Neuron (in vitro differentiated cells): ENCODE results near the gene KCTD13.
A peak's percentile ranks its signal among the peaks of the same experiment; 100 is the strongest.
"Not testable (repeated sequence)": the region's sequence is repeated elsewhere in the genome, so short reads cannot be mapped to it uniquely, and the experiment has no call there.

ENCODE experiments used
- H2AFZ ChIP-seq: one replicate; pipeline ENCODE4 v1.6.1; 2013; ENCODE audit warnings: low read depth, mild to moderate bottlenecking, inconsistent platforms, low read length, moderate library complexity
- H3K27me3 ChIP-seq: one replicate; pipeline ENCODE4 v1.6.1; 2013; ENCODE audit warnings: low read length; ENCODE audit not compliant: insufficient read depth
- H3K36me3 ChIP-seq: one replicate; pipeline ENCODE4 v1.6.1; 2013; ENCODE audit warnings: low read length; ENCODE audit not compliant: insufficient read depth
- H3K4me1 ChIP-seq: one replicate; pipeline ENCODE4 v1.6.1; 2013; ENCODE audit warnings: low read length; ENCODE audit not compliant: insufficient read depth
- H3K4me3 ChIP-seq: 2 replicates; pipeline ENCODE4 v1.5.1; 2013; ENCODE audit warnings: mild to moderate bottlenecking, low read length, moderate library complexity
- H3K9me3 ChIP-seq: one replicate; pipeline ENCODE4 v1.6.1; 2013; ENCODE audit warnings: low read length

KCTD13 gene

DNA sequence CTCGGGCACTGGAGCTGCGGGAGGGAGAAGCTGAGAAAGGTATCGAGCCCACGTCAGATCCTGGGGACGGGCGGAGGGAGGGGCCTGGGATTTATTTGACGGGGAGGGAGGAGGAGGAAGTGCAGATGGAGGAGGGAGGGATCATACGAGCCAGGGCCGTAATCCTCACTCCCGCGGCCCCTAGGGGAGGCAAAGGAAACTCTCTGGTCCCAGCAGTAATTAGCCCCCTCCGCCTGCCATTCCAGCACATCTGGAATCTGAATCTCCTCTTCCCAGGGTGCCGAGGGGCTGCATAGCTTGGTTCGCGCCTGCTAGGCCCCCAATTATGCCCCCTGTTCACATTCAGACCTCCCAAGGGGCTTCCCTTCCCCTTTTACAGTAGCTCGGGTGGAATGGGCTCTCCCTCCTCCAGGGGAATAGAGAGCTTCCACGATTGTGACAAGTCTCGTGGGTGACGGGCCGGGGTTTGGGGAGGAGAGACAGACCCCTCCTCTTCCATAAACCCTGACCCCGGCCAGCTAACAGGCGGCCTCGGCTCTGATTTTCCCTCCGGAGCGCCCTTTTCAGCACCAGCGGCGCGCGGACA, 26.4 kb downstream of the KCTD13 start, which contains the start of gene SEZ6L2:
SEZ6L2 (minus strand) TSS at position 35 of the 586 bp plus-strand sequence. CDS start 531 bp downstream, outside the sequence.
- Histone ChIP-seq H3K4me1 (peaks cover 28% of the 10 kb centered on the region), H3K4me3 (peak within 1 kb of the TSS; percentile 66), H3K36me3 (no peaks in the 10 kb centered on the region), H3K9me3 (no peaks in the 10 kb centered on the region), H3K27me3 (peaks cover 2% of the 10 kb centered on the region), H2AFZ (peak within 1 kb of the TSS; percentile 57)

DNA sequence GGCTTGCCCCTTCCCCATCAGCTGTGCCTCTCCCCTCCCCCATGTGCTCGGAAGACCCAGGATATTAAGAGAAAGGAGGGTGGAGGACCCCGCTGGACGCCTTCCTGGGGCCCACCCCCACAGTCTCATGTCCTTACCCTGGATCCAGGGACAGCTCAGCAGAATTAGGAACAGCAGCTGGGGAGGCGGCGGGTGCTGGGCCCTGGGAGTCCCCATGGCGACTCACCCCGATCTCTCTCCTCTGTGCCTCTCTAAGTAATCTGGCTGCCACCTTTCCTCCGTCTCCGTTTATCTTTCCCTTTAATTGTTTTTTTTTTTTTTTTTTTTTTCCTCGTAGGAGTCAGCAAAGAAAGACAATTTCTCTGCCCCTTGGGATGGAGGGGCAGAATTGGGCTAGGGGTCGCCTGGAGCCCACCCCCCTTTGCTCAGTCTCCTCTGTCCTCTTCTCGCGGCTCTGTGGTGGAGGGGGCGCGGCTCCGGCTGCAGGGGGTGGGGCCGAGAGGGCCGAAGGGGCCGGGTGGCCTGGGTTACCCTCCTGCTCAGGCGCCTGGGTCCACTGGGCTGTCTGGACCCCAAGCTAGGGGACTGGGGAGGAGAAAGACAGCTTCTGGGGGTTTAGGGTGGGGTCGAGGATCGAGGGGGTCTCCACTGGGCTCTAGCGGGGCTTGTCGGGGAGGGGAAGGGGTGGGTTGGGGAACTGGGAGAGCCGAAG, 27.1 kb downstream of the KCTD13 start:
- peak overlapping the region; percentile 66 for H3K4me3 ChIP-seq

DNA sequence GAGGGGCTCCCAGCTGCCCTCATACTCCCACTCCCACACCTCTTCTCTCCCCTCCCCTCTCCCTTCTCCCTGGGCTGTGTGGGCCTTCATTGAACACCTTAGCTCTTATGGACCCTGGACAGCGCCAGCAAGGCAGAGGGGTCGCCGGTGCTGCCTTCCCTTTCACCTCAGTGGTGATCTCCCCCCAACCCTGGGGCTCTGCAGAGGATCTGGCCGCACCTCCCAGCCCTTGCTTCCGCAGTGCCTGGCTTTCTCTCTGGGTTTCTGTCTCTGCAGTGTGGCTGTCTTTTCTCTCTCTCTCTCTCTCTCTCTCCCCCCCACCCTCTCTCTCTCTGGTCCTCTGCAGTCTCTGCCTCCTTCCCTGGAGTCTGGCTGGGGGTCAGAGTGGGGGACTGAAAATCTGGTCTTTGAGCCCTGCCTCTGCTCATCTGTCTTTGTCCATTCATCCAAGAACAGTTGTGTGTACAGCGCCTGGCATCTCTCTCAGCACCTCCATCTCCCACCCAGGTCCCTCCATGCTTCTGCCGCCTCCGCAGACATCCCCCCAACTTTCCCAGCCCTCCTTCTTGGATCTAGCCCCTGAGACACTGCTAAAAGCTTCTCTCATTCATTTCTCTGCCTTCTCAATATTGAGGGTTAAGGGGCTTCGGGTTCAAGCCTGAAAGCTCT, 27.8 kb downstream of the KCTD13 start:
- no peaks in the 10 kb centered on the region for H3K36me3 ChIP-seq
- H2AFZ ChIP-seq: peak overlapping the region; percentile 57
- no peaks in the 10 kb centered on the region for H3K9me3 ChIP-seq
- H3K4me3 ChIP-seq: peak overlapping the region; percentile 66
- H3K4me1 ChIP-seq: peaks cover 28% of the 10 kb centered on the region
- H3K27me3 ChIP-seq: peaks cover 2% of the 10 kb centered on the region

More for the DNA sequence above, 27.1 kb downstream of the KCTD13 start:
- H3K4me1 ChIP-seq: peaks cover 28% of the 10 kb centered on the region
- no peaks in the 10 kb centered on the region for H3K9me3 ChIP-seq
- no peaks in the 10 kb centered on the region for H3K36me3 ChIP-seq
- H3K27me3 ChIP-seq: peaks cover 2% of the 10 kb centered on the region
- H2AFZ ChIP-seq: peak overlapping the region; percentile 57

DNA sequence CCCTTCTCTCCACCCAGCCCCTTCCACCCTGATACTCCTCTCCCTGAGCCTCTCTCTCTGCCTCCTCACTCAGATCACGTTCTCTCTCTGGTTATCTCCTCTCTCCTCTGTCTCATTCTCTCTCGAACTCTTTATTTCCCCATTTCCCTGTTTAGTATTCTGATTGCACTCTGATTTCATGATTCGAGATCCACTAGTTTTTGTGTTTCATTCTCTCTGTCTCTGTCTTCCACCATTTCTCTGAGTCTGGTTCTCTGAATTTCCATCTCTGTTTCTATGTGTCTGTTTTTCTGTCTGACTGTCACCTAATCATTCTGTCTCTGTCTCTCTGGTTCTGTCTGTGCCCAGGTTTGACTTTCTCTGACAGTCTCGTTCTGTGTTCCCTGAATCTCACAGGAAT, 28.7 kb downstream of the KCTD13 start:
- no peak overlapping the region for H2AFZ ChIP-seq
- H3K36me3 ChIP-seq: no peaks in the 10 kb centered on the region
- H3K27me3 ChIP-seq: peaks cover 2% of the 10 kb centered on the region
- H3K9me3 ChIP-seq: no peaks in the 10 kb centered on the region
- peaks cover 29% of the 10 kb centered on the region for H3K4me1 ChIP-seq
- no peak overlapping the region for H3K4me3 ChIP-seq

DNA sequence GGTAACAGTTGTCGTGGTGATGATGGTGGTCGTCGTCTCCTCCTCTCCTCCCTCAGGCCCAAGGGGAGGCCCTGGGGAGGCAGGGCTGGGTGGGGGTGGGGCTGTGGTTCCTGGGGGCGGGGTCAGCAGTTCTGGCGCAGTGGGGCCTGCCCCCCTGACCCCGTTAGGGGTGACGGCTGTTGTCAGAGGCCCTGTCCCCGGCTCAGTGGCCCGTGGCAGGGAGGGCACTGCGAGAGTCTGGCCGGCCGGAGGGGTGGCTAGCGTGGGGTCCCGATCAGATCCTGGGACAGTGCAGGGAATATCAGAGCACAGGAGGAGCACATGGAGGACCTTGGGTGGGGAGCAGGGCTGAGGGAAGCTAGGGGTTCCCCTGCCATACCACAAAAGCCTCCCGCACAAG, 29.2 kb downstream of the KCTD13 start:
- Histone ChIP-seq H3K36me3 (no peaks in the 10 kb centered on the region), H2AFZ (no peak overlapping the region), H3K4me1 (peaks cover 34% of the 10 kb centered on the region), H3K4me3 (no peak overlapping the region), H3K27me3 (peaks cover 2% of the 10 kb centered on the region), H3K9me3 (no peaks in the 10 kb centered on the region)

DNA sequence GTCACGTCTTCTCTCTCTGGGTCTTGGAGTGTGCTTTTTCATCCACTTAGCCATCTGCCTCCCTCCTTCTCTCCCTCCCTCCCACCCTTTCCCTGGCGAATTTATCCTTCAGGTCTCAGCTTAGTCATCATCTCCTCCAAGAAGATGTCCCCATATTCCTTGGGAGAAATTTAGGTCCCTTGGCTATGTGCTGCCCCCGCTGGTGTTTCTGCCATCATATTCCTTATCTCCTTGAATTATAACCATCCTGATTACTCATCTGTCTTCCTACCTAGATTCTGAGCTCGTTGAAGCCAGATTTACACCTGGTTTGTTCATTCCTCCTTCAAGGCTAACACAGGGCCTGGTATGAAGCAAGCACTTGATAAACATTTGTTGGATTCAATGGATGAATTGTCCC, 31.7 kb downstream of the KCTD13 start:
- no peak overlapping the region for H2AFZ ChIP-seq
- no peak overlapping the region for H3K4me3 ChIP-seq
- no peaks in the 10 kb centered on the region for H3K9me3 ChIP-seq
- H3K36me3 ChIP-seq: no peaks in the 10 kb centered on the region
- H3K4me1 ChIP-seq: peaks cover 29% of the 10 kb centered on the region
- no peaks in the 10 kb centered on the region for H3K27me3 ChIP-seq

DNA sequence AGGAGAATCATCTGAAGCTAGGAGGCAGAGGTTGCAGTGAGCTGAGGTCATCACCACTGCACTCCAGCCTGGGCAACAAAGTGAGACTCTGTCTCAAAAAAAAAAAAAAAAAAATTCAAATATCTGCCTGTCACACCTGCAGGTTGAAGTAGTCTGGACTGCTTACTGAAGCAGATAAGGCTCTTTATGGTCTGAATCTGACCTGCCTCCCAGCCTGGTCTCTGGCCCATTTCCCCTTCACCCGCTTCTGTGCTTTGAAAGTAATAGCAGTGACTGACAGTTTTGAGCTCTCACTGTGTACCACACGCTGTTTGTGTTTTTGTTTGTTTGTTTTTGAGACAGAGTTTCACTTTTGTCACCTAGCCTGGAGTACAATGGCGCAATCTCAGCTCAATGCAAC, 32.5 kb downstream of the KCTD13 start:
- H3K4me1 ChIP-seq: peaks cover 26% of the 10 kb centered on the region
- H3K27me3 ChIP-seq: no peaks in the 10 kb centered on the region
- H3K4me3 ChIP-seq: no peak overlapping the region
- no peaks in the 10 kb centered on the region for H3K9me3 ChIP-seq
- H3K36me3 ChIP-seq: peaks cover 4% of the 10 kb centered on the region
- no peak overlapping the region for H2AFZ ChIP-seq

DNA sequence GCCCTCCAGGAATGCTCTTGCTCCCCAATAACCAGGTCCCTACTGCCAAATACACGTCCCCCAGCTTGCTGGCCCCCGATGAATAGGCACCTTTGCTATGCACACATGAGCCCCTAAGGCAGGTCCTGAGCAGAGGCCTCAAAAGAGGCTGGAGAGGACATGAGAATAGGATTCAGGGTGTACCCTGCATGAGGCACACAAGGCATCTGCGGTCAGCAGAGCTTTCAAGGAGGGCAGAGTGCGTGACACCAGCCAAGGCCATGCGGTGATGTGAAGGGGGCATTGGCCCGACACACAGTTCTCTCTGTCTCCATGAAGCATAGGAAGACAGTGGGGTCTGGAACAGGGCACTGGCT, 33.6 kb downstream of the KCTD13 start:
- H3K4me1 ChIP-seq: peaks cover 15% of the 10 kb centered on the region
- no peak overlapping the region for H3K4me3 ChIP-seq
- no peaks in the 10 kb centered on the region for H3K9me3 ChIP-seq
- H2AFZ ChIP-seq: no peak overlapping the region
- peaks cover 4% of the 10 kb centered on the region for H3K36me3 ChIP-seq
- no peaks in the 10 kb centered on the region for H3K27me3 ChIP-seq

DNA sequence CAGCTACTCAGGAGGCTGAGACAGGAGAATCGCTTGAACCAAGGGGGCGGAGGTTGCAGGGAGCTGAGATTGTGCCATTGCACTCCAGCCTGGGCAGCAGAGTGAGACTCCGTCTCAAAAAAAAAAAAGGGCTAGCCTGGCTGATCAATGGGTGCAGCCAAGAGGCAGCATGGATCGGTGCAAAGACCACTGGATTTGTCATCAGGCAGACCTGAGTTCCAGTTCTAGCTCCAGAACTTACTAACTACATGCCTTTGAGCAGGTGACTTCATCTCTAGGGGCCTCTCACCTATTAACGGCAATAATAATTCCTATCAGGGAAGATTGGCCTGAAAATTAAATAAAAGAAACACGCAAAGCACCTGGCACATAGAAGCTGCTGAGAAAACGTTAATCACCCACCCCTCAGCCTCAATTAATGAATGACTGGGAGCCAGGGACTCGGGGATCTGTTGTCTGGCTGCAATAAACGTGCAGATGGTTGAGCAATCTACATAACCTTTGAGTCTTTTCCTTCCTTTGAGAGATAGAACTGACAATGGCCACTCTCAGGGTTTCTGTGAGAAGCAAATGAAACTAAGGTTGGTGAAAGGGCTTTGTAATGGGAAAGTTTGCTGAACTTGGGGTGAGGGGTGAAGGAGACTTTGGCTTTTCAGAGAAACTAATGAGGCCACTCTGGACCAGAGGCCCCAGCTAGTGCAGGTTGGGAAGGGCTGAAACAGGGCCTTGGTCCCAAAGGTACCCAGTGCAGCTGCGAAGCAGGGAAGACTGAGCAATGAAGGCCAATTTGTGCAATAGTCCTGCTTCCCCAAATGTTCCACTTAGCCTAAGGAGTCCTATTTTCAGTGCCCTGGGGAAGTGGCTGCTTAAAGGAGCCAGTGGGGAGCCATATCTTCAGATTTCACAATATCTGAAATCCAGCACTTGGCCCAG, 34.2 kb downstream of the KCTD13 start:
- no peak overlapping the region for H2AFZ ChIP-seq
- H3K27me3 ChIP-seq: no peaks in the 10 kb centered on the region
- H3K36me3 ChIP-seq: peaks cover 4% of the 10 kb centered on the region
- H3K9me3 ChIP-seq: no peaks in the 10 kb centered on the region
- peaks cover 12% of the 10 kb centered on the region for H3K4me1 ChIP-seq
- no peak overlapping the region for H3K4me3 ChIP-seq

DNA sequence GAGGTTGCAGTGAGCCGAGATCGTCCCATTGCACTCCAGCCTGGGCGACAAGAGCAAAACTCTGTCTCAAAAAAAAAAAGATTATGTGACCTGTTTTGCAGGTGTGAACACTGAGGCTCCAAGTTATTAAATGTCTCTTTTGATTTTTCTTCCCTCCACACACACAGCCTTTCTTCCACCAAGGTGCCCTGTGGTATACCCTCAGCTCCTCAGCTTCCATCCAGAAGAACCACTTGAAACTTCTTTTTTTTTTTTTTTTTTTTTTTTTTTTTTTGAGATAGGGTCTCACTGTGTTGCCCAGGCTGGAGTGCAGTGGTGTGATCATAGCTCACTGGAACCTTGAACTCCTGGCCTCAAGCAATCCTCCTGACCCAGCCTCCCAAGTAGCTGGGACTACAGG, 36.7 kb downstream of the KCTD13 start:
- H3K36me3 ChIP-seq: peaks cover 15% of the 10 kb centered on the region
- not testable (repeated sequence) for H3K4me1 ChIP-seq

DNA sequence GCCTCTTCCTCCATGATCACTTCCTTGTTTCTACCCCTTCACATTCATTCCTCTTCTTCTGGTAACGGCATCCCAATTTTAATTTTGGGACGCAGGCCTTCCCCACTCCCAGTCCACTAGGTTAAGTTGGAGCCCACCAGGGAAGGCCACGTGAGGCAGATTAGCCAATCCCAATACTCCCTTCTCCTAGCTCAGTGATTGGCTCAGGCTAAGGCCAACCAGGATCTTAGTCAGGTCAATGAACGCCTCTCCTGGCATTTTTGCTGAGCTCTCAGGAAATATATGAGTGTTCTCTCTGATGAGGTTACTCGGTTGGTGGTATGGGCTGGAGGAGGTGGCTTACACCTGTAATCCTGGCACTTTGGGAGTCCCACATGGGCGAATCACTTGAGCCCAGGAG, 42.0 kb downstream of the KCTD13 start:
- H3K27me3 ChIP-seq: no peaks in the 10 kb centered on the region
- H3K4me3 ChIP-seq: no peak overlapping the region
- H3K4me1 ChIP-seq: no peaks in the 10 kb centered on the region
- no peaks in the 10 kb centered on the region for H3K9me3 ChIP-seq
- peaks cover 31% of the 10 kb centered on the region for H3K36me3 ChIP-seq
- no peak overlapping the region for H2AFZ ChIP-seq

More for the DNA sequence above, 36.7 kb downstream of the KCTD13 start:
- H3K4me3 ChIP-seq, H2AFZ ChIP-seq, H3K27me3 ChIP-seq, H3K9me3 ChIP-seq: not testable (repeated sequence)

DNA sequence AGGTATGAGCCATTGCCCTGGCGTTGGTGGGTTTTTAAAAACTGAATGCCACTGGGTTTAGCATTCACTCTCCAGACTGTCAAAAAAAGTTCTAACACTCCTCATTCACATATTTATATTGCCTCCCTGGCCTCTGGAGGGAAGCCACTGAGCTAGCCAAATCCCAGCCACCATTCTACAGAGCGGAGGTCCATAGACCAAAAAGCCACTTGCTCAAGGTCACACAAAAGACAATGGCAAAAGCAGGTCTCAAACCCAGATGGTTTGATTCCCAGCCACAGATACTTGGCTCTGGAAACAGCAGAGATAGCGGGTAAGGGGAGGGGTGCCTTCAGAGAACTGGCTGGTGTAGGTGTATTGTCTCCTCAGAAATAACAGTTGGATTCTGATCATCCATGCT, 45.0 kb downstream of the KCTD13 start:
- Histone ChIP-seq H3K27me3 (peaks cover 2% of the 10 kb centered on the region), H3K4me1 (no peaks in the 10 kb centered on the region), H3K4me3 (no peak overlapping the region), H3K36me3 (peaks cover 29% of the 10 kb centered on the region), H2AFZ (no peak overlapping the region), H3K9me3 (no peaks in the 10 kb centered on the region)
